Measurements from ENCODE around the gene CPEB3.
"Not testable (repeated sequence)": the region's sequence is repeated elsewhere in the genome, so short reads cannot be mapped to it uniquely, and the experiment has no call there.

CPEB3 gene

GRCh38 chr10:92025340-92025739, 265.5 kb downstream of the CPEB3 start:
- DNase-seq: not testable (repeated sequence)

- DNase-seq: peak; percentile 25
These were observed 266.2 kb downstream of the CPEB3 start for GRCh38 chr10:92024700-92025099.

GRCh38 chr10:92014620-92015019, 276.3 kb downstream of the CPEB3 start:
- no peak for DNase-seq

GRCh38 chr10:92011560-92012214, 279.2 kb downstream of the CPEB3 start:
- peak; percentile 57 for DNase-seq

- no peak for DNase-seq
These were observed 280.7 kb downstream of the CPEB3 start for GRCh38 chr10:92010047-92010735.

GRCh38 chr10:92009445-92009844, 281.4 kb downstream of the CPEB3 start:
- DNase-seq: no peak

- DNase-seq: no peak
These were observed 284.9 kb downstream of the CPEB3 start for GRCh38 chr10:92005978-92006377.

- DNase-seq: no peak
These were observed 287.6 kb downstream of the CPEB3 start for GRCh38 chr10:92003258-92003657.

GRCh38 chr10:92001995-92002394, 288.9 kb downstream of the CPEB3 start:
- DNase-seq: no peak

- no peak for DNase-seq
These were observed 289.3 kb downstream of the CPEB3 start for GRCh38 chr10:92001581-92001980.
